Anterior cingulate cortex (tissue), 58 donors: ENCODE results near the gene HECTD1.

Source experiments
- DNase-seq, 58 donors: peaks; one replicate each; lab custom pipeline; 2025; lab: John Stamatoyannopoulos, UW

Gene HECTD1

DNA sequence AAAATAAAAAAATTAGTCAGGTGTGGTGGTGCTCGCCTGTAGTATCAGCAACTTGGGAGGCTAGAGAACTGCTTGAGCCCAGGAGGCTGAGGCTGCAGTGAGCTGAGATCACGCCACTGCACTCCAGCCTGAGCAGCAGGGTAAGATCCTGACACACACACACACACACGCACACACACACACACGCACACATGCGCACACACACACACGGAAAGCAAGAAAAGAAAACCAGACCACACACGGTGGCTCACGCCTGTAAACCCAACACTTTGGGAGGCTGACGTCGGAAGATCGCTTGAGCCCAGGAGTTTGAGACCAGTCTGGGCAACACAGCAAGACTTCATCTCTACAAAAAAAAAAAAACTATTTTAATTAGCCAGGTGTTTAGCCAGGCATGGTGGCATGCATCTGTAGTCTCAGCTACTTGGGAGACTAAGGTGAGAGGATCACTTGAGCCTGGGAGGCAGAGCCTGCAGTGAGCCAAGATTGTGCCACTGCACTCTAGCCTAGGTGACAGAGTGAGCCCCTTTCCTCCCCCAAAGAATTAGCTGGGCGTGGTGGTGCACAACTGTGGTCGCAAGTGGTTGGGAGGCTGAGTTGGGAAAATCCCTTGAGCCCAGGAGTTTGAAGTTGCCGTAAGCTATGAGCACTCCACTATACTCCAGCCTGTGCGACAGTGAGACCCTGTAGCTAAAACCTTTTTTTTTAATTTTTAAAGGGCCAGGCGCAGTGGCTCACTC is 44.5 kb downstream of the HECTD1 start:
- DNase-seq, result no peak

DNA sequence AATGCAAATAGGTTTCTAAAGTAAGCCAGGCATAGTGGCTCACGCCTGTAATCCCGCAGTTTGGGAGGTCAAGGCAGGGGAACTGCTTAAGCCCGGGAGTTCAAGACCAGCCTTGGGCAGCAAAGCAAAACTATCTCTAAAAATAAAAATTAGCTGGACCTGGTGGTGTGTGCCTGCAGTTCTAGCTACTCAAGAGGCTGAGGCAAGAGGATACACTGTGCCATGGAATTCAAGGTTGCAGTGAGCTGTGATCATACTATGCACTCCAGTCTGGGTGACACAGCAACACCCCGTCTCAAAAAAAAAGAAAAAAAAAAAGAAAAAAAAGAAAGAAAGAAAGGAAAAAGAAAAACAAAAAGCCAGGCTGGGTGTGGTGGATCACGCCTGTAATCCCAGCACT is 46.3 kb downstream of the HECTD1 start:
- no peak for DNase-seq

DNA sequence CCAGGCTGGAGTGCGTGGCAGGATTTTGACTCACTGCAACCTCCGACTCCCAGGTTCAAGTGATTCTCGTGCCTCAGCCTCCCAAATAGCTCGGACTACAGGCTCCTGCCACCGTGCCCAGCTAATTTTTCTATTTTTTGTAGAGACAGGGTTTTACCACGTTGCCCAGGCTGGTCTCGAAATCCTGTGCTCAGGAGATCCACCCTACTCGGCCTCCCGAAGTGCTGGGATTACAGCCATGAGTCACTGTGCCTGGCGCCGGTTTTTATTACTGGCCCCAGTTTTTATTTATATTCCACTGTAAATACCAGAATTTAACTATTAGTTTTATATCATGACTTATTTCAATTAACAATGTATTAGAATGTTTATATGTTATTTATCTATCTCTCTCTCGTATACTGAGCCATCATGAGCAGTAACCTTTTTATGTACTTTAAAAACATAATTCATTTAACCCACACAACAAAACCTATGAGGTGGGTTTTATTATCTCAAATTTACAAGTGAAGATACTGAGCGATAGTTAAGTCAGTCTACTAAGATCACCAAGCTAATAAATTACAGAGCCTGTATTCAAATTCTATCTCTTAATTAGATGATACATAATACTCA is 47.8 kb downstream of the HECTD1 start:
- no peak for DNase-seq

DNA sequence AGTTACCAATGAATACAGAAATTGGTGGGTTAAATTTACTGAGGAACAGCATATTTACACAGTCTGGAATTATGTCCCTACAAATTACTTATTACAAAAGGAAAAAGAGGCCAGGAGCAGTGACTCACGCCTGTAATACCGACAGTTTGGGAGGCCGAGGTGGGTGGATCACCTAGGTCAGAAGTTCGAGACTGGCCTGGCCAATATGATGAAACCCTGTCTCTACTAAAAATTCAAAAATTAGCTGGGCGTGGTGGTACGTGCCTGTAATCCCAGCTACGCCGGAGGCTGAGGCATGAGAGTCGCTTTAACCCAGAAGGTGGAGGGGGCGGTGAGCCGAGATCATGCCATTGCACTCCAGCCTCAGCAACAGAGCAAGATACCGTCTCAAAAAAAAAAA is 52.6 kb downstream of the HECTD1 start:
- no peak for DNase-seq

DNA sequence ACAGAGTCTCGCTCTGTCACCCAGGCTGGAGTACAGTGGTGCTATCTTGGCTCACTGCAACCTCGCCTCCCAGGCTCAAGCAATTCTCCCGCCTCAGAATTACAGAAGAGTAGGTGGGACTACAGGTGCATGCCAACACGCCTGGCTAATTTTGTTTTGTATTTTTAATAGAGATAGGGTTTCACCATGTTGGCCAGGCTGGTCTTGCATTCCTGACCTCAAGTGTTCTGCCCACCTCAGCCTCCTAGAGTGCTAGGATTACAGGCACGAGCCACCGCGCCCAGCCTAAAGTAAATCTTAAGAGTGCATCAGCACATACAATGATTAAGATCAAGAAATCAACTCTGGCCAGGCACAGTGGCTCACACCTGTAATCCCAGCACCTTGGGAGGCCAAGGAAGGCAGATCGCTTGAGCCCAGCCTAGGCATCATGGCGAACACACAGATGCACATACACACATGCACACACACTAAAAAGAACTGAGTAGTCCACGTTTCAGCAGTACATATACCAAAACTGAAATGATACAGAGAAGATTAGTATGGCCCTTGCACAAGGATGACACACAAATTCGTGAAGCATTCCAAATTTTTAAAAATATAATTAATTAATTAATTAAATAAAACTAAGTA is 65.0 kb downstream of the HECTD1 start:
- no peak for DNase-seq

DNA sequence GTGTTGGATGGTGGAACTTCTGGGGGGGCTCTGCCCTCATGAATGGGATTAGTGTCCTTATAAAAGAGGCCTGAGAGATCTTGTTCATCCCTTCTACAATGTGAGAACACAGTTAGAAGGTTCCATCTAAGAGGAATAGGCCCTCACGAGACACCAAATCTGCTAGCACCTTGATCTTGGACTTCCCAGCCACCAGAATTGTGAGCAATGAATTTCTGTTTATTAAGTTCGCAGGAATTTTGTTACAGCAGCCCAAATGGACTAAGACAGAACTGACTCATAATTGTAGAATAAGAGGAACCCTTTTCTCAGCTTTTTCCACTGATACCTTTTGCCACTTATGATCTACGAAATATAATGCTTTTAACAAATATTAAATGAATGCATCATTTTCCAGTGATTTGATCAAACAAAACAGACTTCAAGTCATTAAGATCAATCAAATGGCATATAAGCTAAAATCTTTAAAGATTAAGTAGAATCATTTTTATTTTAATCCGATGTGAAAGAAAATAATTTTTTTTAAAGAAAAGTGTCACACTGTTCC is 68.2 kb downstream of the HECTD1 start:
- no peak for DNase-seq

DNA sequence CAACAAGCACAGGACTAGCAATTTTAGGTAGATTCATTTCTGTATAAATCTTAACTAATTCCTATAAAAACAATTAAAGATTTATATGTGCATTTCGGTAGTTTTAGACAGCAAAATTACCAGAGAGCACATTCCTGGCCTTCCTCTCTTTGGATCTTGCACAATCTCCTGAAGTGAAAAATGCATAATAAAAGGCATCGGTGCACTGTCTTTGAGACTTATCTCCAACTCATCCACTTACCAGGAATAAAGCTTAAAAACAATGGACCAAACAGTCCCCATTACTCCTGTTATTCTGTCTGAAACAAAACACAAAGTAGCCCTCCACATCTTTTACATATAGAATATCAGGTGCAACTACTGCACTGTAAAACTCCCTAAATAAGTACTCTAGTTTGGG is 69.3 kb downstream of the HECTD1 start:
- no peak for DNase-seq

DNA sequence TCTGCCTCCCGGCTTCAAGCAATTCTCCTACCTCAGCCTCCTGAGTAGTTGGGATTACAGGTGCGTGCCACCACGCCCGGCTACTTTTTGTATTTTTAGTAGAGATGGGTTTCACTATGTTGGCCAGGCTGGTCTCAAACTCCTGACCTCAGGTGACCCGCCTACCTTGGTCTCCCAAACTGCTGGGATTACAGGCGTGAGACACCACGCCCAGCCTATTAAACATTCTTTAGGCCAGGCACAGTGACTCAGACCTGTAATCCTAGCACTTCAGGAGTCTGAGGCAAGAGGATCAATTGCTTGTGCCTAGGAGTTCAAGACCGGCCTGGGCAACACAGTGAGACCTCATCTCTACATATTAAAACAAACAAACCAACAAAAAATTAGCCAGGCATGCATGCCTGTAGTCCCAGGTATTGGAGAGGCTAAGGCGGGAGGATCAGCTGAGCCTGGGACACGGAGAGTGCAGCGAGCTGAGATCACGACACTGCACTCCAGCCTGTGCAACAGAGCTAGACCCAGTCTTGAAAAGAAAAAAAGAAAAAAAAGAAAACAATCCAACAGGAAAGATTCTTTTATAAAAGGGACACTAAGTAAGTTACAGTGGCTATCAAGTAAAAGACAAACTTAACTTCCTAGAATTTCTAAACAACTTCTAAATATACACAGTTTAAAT is 70.2 kb downstream of the HECTD1 start:
- no peak for DNase-seq

DNA sequence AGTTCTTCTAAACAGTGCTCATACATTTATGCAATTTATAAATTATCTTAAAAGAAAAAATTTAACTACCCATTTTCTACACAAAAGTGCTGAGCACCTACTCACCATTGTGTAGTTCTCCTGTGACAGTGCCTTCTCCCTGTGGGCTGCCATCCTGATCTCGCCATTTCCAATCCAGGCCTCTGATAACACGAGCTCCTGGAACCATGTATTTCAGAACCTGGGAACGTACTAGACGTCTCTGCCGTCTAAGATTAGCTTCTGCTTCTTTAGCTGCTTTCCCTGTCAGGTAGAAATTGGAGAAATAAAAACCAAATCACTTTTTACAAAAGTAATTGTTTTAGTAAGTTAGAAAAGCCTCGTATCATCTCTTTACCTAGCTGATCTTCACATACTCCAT is 74.5 kb downstream of the HECTD1 start:
- DNase-seq, result no peak

DNA sequence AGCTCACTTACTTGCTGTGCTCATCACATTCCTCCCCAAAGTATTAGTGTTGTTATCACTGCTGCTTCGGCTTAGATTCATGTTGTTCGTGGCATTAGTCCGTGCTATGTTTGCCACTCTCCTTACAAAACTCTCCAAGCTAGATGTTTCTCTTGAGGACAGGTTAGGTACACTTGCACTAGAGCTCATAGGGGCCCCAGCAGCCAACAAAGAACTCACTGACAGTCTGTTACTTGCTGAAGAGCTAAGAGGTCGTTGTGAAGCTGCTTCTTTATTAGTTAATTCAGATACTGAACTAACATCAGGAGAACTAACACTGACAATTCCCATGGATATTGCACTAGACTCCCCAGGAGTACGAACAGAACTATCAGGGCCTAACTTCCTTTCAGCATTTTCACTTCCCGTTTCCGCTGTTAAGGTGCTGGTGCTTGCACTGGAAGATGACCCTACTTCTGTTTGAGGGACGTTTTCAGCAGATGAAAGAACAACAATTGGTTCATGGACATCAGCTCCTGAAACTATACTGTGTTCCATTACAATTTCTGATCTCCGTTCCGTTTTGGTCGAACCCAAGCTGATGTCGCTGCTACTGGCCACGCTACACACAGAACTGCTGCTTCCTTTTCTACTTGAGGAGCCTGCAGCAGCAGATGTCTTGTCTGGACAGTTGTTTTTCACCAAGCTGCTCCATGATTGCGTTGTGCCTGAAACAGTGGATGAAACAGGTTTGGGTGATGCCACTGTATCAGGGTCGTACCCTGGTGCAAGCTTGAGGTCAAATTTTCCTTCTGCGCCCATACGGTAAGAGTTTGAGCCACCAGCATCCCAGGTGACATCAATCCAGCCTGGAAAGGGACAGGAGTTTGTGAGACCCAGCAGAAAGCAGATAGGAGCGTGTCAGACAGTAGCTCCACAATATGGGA is 78.7 kb downstream of the HECTD1 start:
- peak in 1 of 58 donors; percentile 4 for DNase-seq

DNA sequence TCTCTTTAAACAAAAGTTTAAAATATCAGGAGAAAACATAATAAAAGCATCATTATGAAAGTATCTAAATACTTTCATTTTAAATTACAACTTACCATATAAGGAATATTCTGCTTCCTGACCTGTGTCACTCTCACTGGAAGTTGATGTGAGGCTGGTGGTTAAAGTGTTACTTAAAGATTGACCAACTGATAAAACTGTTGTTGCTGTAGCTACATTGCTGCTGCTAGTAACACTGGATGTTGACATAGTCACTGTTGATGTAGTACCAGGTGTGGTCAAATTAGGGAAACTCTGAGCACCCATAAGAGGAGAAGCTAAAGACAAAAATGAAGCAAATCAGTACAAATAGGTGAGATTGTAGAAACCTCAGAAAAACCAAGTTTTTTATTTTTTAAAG is 79.9 kb downstream of the HECTD1 start:
- DNase-seq, result no peak

DNA sequence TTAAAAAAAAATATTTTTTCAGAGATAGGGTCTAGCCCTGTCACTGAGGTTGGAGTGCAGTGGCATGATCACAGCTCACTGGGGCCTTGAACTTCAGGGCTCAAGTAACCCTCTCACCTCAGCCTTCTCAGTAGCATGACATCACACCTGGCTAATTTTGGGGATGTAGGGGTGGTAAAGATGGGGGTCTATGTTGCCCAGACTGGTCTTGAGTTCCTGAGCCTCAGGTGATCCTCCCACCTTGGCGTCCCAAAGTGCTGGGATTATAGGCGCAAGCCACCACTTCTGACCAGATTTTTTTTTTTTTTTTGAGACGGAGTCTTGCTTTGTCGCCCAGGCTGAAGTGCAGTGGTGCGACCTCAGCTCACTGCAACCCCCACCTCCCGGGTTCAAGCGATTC is 80.9 kb downstream of the HECTD1 start:
- no peak for DNase-seq

DNA sequence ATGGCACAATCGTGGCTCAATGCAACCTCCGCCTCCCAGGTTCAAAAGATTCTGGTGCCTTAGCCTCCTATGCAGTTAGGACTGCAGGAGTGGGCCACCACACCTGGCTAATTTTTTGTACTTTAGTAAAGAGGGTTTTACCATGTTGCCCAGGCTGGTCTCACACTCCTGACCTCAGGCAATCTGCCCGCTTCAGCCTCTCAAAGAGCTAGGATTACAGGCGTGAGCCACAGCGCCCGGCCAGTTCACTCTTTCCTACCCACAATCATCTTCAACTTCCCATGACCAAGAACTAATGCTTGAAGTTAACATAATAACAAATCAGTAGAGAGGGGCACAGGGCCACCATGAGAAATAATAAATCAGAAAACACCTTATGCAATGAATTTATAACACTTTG is 82.4 kb downstream of the HECTD1 start:
- no peak for DNase-seq

DNA sequence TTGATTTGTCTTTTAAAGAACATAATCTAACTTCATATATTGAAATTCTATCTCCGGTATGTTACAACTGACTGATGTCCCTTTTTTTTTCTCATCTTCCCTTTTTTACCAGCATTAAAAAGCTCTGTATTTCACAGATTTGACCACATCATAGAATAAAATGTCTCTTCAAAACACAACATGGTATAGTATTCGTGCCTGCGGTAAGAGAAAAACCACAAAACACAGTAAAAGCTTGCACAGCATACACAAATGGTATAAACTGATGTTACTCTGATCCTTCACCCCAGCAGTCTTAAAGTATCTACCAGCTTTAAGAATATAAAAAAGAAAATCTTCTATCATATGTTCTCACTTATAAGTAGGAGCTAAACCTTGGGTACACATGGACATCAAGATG is 83.4 kb downstream of the HECTD1 start:
- no peak for DNase-seq

DNA sequence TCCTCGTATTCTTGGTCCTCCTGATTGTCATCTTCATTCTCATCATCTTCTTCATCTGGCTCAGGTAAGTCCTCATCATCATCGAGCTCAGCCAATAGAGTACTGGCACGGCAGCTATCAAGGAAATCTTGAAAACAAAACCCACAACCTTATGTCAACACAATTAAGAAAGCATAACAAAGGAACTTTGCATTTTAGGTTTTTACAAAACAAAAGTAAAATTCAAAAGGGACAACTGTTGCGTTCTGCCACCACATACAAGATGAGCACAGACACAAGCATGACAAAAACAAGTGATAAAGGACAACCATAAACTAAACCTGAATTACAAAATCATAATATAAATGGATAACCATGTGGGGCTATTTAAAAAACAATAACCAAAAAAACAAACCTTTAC is 84.7 kb downstream of the HECTD1 start:
- DNase-seq, result no peak

DNA sequence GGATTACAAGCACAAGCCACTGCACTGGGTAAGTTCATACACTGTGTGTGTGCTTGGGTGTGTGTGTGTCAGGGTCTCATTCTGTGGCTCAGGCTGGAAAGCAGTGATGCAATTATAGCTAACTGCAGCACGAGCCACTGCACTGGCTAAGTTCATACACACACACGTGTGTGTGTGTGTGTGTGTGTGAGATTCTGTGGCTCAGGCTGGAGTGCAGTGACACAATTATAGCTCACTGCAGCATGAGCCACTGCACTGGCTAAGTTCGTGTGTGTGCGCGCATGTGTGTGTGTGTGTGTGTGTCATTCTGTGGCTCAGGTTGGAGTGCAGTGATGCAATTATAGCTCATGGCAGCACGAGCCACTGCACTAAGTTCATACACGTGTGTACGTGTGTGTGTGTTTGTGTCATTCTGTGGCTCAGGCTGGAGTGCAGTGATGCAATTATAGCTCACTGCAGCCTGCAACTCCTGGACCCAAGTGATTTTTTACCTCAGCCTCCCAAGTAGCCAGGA is 85.4 kb downstream of the HECTD1 start:
- no peak for DNase-seq

DNA sequence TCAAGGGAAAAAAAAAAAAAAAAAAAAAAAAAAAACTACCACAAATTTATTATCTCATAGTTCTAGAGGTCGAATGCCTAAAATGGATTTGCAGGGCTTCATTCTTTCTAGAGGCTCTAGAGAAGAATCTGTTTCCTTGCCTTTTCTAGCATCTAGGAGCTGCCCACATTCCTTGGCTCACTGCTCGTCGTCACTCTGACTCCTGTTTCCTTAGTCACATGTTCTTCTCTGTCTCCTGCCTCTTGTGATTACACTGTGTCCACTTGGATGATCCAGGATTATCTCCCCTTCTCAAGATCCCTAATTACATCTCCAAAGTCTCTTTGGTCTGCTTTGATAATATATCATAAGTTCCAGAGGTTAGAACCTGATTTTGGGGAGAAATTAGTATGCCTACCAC is 88.7 kb downstream of the HECTD1 start:
- DNase-seq, result no peak

DNA sequence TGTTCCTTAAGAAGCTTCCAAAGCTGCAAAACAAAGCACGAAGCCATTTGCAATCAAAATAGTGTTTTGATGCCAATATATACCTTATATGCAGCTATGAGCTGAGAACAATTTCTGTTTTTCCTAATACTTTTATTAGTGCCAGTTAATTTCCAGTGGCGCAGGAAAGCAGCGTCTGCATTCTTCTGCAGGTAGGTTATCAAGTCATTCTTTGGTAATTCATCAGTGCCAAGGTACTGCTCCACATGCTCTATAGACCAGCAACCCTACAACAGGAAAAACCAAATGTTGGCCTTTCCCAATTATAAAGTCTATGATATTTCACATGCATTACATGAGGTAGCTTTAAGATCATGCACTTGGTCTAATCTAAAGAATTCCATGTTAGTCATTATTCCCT is 93.8 kb downstream of the HECTD1 start:
- no peak for DNase-seq

DNA sequence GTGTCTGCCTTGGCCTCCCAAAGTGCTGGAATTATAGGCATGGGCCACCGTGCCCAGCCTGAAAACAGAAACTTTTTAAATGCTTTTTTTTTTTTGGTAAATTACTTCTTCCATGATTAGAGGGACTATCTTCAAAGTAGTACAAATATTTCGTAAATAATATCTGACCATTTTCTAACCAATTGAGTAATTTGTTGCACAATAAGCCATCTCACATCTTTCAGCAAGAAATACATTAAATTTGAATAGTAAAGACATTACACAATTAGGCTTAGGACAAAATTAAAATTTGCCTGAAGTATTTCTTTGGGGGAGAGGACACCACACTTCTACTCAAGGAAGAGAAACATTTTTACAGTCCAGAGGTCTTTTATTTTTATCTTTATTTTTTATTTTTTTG is 96.7 kb downstream of the HECTD1 start:
- DNase-seq, result no peak

DNA sequence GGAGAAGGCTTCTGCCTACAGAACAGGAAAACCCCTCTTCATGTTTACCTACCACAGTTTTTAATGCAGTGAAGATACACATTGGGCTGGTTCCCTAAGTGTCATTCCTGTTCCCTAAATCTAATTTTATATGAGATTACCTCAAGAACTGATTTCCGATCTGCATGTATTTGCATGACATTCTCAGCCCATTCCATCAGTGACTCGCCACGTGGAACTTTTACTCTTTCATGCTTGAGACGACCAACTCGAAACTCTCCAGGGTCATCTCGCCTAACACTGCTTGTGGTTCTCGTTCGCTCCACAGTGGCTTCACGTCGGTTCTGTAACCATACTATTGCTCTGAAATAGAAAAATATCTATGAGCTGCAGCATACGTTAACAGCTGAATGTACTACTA is 98.3 kb downstream of the HECTD1 start:
- no peak for DNase-seq
